ENCODE data around the gene MEIG1.
"Not testable (repeated sequence)": the region's sequence is repeated elsewhere in the genome, so short reads cannot be mapped to it uniquely, and the experiment has no call there.

Gene MEIG1

DNA sequence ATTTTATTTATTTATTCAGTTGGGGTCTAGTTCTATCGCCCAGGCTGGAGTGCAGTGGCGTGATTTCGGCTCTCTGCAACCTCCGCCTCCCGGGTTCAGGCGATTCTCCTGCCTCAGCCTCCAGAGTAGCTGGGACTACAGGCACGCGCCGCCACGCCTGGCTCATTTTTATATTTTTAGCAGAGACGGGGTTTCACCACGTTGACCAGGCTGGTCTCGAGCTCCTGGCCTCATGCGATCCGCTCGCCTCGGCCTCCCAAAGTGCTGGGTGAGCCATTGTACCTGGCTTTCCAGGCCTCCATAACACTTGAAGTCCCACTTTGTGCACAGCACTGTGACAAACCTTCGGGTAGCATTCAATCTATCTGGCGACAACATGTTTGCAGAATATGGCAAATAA is 4.3 kb upstream of the MEIG1 start:
- no peak for DNase-seq (ENCODE audit: low read depth)
- TF ChIP-seq, protein P1, sequence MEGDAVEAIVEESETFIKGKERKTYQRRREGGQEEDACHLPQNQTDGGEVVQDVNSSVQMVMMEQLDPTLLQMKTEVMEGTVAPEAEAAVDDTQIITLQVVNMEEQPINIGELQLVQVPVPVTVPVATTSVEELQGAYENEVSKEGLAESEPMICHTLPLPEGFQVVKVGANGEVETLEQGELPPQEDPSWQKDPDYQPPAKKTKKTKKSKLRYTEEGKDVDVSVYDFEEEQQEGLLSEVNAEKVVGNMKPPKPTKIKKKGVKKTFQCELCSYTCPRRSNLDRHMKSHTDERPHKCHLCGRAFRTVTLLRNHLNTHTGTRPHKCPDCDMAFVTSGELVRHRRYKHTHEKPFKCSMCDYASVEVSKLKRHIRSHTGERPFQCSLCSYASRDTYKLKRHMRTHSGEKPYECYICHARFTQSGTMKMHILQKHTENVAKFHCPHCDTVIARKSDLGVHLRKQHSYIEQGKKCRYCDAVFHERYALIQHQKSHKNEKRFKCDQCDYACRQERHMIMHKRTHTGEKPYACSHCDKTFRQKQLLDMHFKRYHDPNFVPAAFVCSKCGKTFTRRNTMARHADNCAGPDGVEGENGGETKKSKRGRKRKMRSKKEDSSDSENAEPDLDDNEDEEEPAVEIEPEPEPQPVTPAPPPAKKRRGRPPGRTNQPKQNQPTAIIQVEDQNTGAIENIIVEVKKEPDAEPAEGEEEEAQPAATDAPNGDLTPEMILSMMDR (IDR thresholded peaks at IDR 0.05; ENCODE audit: low read length, missing control alignments) = no peak
- no peak overlapping the region for H3K4me3 ChIP-seq (replicated peaks; ENCODE audit: low read depth, low read length)

DNA sequence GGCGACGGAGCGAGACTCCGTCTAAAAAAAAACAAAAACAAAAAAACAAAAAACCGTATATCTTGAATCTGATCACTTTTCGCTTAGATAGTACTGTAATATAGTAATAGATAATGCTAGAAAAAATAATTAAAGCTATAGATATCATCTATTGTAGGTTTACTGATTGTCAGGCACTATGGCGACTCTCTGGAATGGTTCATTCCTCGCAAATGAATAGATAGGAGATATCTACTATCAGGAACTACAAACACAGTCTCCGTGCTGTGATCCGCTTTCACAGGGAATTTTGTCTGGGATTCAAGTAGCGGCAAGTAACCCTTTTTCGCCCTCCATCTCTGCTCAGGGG is 342 bp upstream of the MEIG1 start:
- no peak for DNase-seq (ENCODE audit: low read depth)
- TF ChIP-seq, protein P1 (IDR thresholded peaks at IDR 0.05; ENCODE audit: low read length, missing control alignments) = no peak
- peak overlapping the region; percentile 71 for H3K4me3 ChIP-seq (replicated peaks; ENCODE audit: low read depth, low read length)

DNA sequence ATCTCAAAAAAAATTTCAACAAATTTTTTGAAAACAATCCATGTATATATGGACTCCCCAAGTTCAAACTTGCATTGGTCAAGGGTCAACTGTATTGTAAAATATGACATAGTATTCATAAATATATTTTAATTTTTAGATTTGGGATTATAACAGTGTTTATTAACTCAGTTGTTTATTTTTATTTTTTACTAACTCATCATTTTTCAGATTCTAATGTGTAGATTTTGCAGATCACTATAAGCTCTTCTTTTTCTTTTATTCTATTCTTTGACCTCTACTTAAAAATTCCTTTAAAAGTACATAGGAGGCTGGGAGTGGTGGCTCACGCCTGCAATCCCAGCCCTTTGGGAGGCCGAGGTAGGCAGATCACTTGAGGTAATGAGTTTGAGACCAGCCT is 8.7 kb downstream of the MEIG1 start:
- H3K4me3 ChIP-seq (replicated peaks; ENCODE audit: low read depth, low read length) = no peak overlapping the region
- DNase-seq (ENCODE audit: low read depth) = no peak
- TF ChIP-seq, protein P1 (IDR thresholded peaks at IDR 0.05; ENCODE audit: low read length, missing control alignments) = no peak

DNA sequence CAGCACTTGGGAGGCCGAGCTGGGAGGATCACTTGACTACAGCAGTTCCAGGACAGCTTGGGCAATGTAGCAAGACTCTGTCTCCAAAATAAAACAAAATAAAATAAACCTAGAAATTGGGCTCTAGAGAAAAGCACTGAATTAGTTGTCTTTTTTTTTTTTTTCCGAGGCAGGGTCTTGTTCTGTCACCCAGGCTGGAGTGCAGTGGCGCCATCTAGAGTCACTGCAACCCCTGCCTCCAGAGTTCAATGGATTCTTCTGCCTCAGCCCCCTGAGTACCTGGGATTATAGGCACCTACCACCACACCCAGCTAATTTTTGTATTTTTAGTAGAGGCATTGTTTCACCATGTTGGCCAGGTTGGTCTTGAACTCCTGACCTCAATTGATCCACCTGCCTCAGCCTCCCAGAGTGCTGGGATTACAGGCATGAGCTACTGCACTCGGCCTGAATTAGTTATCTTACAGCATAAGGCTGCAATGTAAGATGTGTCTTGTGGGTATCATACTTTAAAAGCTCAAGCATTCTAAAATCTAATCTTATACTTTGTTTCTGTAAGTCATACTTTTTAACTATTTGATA is 12.8 kb downstream of the MEIG1 start:
- TF ChIP-seq, protein P1 (IDR thresholded peaks at IDR 0.05; ENCODE audit: low read length, missing control alignments) = peak; percentile 60
- H3K4me3 ChIP-seq (replicated peaks; ENCODE audit: low read depth, low read length) = no peak overlapping the region
- peak; percentile 23 for DNase-seq (ENCODE audit: low read depth)

DNA sequence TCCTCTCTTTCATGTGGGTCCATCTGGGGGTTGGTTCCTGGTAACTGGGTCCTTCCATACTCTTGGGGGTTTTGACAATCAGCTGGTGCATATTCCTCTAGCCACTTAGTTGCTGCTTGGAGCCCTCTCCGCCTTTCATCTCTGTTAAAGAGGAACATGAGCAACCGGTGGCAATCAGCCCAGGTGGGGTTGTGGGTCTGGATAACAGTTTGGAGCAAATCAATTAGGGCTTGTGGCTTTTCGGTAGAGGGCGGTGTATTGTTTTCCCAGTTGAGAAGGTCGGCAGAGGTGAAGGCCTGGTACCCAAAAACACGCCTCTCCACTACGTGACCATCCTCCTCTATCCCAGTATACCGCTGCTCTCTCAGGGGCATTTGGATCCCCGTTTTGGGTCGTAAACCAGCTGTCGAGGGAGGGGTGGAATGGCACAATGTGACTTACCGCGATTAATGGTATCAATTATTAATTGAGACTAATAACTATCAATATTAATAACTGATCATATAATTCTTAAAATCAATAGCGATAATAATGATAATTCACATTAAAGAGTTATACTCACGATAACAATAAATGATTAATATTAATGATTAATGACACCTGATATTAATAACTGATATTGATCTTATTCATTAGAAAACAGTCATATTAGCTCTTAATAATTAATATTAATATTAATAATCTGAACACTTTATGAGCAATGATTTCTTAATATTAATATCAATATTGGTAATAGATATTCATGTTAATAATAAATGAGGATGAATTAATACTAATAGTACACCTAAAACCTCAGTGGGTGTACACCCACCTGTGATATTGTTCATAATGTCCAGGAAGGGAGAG is 15.2 kb downstream of the MEIG1 start:
- H3K4me3 ChIP-seq (replicated peaks; ENCODE audit: low read depth, low read length); DNase-seq (ENCODE audit: low read depth): not testable (repeated sequence)

DNA sequence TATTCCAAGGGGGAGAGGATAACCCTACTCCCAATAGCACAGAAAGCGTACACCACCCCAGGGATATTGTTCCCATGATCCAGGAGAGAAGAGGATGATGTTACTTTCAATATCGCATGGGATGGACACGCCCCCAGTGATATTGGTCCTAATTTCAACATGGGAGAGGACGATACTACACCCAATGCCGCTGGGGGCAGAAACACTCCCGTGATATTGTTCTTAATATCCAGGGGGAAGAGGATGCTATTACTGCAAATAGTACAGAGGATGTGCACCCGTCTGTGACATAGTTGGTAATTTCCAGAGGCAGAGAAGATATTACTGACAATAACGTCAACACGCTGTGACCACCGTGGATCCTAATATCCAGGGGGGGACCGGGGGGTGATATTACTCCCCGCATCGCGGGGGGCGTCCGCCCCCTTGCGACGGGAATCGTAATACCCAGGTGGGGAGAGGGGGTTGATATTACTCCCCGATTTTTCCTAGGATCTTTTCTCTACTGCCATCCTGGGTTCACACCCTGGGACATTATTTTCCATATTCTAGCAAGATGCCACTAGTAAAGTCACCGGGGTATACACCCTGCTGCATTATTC is 16.6 kb downstream of the MEIG1 start:
- TF ChIP-seq, protein P1 (IDR thresholded peaks at IDR 0.05; ENCODE audit: low read length, missing control alignments) = peak; percentile 25
- DNase-seq (ENCODE audit: low read depth) = no peak
- H3K4me3 ChIP-seq (replicated peaks; ENCODE audit: low read depth, low read length) = no peak overlapping the region

DNA sequence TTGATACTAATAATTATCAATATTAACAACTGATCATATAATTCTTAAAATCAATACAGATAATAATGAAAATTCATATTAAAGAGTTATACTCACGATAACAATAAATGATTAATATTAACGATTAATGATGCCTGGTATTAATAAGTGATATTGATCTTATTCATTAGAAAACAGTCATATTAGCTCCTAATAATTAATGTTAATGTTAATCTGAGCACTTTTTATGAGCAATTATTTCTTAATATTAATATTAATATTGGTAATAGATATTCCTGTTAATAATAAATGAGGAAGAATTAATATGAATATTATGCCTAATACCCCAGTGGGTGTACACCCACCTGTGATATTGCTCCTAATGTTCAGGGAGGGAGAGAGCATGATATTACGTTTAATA is 23.6 kb downstream of the MEIG1 start:
- DNase-seq (ENCODE audit: low read depth) = no peak
- TF ChIP-seq, protein P1 (IDR thresholded peaks at IDR 0.05; ENCODE audit: low read length, missing control alignments) = no peak
- H3K4me3 ChIP-seq (replicated peaks; ENCODE audit: low read depth, low read length) = no peak overlapping the region

DNA sequence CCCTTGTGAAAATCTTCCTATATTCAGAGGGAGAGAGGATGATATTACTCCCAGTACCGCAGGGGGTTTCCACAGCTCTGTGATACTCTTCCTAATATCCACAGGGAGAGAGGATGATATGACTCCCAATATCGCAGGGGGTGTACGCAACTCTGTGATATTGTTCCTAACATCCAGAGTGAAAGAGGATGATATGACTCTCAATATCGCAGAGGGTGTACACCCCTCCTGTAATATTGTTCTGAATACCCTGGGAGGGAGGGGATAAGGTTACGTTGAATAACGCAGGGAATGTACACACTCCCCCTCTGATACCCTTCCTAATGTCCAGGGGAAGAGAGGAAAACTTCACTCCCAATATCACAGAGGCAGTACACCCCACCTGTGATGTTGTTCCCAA is 30.4 kb downstream of the MEIG1 start:
- not testable (repeated sequence) for DNase-seq (ENCODE audit: low read depth)

DNA sequence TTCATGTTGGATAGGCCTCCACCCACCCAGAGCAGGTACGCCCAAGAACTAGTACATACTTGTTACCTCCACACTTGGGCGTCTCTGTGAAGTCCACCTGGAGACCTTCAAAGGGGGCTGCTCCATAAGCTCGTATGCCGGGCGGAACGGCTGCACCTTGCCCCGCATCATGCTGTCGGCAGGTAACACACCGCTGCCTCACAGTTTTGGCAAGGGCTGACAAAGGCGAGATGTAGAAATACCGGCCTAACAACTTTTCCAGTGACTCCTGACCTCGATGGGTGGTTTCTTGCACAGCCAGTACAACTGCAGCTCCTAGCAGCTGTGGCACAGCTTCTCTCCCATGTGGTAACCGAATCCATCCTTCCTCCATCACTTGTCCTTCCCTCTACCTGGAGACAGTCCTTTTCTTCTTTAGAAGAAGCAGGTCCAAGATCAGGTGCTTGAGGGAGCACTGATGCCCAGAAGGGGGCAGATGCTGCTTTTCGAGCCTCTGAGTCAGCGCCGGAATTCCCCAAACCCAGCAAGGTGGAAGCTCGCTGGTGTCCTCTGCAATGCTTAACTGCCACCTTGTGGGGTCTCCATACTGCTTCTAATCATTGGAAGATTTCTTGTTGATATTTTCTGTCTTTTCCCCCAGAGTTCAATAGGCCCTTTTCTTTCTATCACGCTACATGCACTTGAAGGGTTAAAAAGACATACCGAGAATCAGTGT is 32.0 kb downstream of the MEIG1 start:
- peak; percentile 24 for DNase-seq (ENCODE audit: low read depth)
- not testable (repeated sequence) for H3K4me3 ChIP-seq (replicated peaks; ENCODE audit: low read depth, low read length)

More for the DNA sequence above, 30.4 kb downstream of the MEIG1 start:
- not testable (repeated sequence) for H3K4me3 ChIP-seq (replicated peaks; ENCODE audit: low read depth, low read length)

DNA sequence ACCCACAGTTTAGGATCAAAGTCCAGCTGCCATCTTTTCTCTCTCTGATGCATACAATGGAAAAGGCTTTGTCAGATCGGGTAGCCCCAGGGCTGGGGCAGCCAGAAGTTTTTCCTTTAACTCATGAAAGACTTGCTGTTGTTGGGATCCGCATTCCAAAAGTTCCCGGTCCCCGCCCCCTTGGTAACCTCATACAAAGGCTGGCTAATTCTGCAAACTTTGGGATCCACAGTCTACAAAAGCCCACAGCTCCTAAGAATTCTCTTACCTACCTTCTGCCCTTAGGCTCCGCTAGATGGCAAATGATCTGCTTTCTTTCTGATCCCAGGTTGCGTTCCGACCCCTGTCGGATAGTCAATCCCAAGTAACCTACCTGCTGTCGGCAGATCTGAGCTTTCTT is 33.1 kb downstream of the MEIG1 start:
- not testable (repeated sequence) for H3K4me3 ChIP-seq (replicated peaks; ENCODE audit: low read depth, low read length); DNase-seq (ENCODE audit: low read depth)
